GM19023 (cell line): ENCODE results near the gene LRMDA.

Experiments
- ATAC-seq: cut with Tn5 transposase; IDR thresholded peaks from one replicate; pipeline ENCODE4 v1.9.1; 2021; ENCODE audit warnings: mild to moderate bottlenecking, moderate library complexity; ENCODE audit not compliant: unreplicated experiment

The LRMDA gene

GRCh38 chr10:76205361-76205760 lies 773.9 kb downstream of the LRMDA start:
- ATAC-seq, result no peak

- no peak for ATAC-seq
These were observed 775.5 kb downstream of the LRMDA start for GRCh38 chr10:76206797-76207352.

- no peak for ATAC-seq
These were observed 777.7 kb downstream of the LRMDA start for GRCh38 chr10:76209135-76209534.

GRCh38 chr10:76210211-76210610 lies 778.8 kb downstream of the LRMDA start:
- ATAC-seq, result no peak

GRCh38 chr10:76211691-76212090 lies 780.3 kb downstream of the LRMDA start:
- no peak for ATAC-seq

- ATAC-seq, result no peak
These were observed 782.5 kb downstream of the LRMDA start for GRCh38 chr10:76213876-76214275.

- no peak for ATAC-seq
These were observed 786.6 kb downstream of the LRMDA start for GRCh38 chr10:76218035-76218434.

- ATAC-seq, result no peak
These were observed 797.9 kb downstream of the LRMDA start for GRCh38 chr10:76229341-76229740.

- no peak for ATAC-seq
These were observed 799.5 kb downstream of the LRMDA start for GRCh38 chr10:76230921-76231285.

- no peak for ATAC-seq
These were observed 800.0 kb downstream of the LRMDA start for GRCh38 chr10:76231286-76231934.

GRCh38 chr10:76234499-76235226 lies 803.2 kb downstream of the LRMDA start:
- ATAC-seq, result no peak

GRCh38 chr10:76236356-76236755 lies 804.9 kb downstream of the LRMDA start:
- no peak for ATAC-seq

GRCh38 chr10:76242956-76243355 lies 811.5 kb downstream of the LRMDA start:
- ATAC-seq, result no peak

GRCh38 chr10:76244061-76244686 lies 812.8 kb downstream of the LRMDA start:
- no peak for ATAC-seq

GRCh38 chr10:76245951-76246495 lies 814.6 kb downstream of the LRMDA start:
- no peak for ATAC-seq

GRCh38 chr10:76248649-76249200 lies 817.3 kb downstream of the LRMDA start:
- ATAC-seq, result no peak

GRCh38 chr10:76251841-76252671 lies 820.6 kb downstream of the LRMDA start:
- no peak for ATAC-seq

- ATAC-seq, result no peak
These were observed 821.3 kb downstream of the LRMDA start for GRCh38 chr10:76252733-76253132.

GRCh38 chr10:76255241-76255640 lies 823.8 kb downstream of the LRMDA start:
- ATAC-seq, result no peak

- no peak for ATAC-seq
These were observed 826.4 kb downstream of the LRMDA start for GRCh38 chr10:76257816-76258215.
